H9 (cell line): ENCODE data around the gene NKAIN2. TPM values are rescaled to one million over a fixed set of nuclear protein-coding genes. Genes with fewer than 3 reads are reported as not detected.

Experiments used
- DNase-seq: peaks from one replicate; pipeline ENCODE4 v3.0.0-alpha.2; 2017
- H2AFZ ChIP-seq: one replicate; pipeline ENCODE4 v1.6.1; 2013; ENCODE audit warnings: mild to moderate bottlenecking, low read length, control low read depth, moderate library complexity
- H2AK5ac ChIP-seq: 2 replicates; pipeline ENCODE4 v1.6.1; 2013; ENCODE audit warnings: low read length, control low read depth, mixed read lengths; ENCODE audit not compliant: insufficient read length
- H2BK120ac ChIP-seq: one replicate; pipeline ENCODE4 v1.6.1; 2013; ENCODE audit warnings: low read depth, mild to moderate bottlenecking, low read length, control low read depth, inconsistent platforms; ENCODE audit not compliant: poor library complexity, severe bottlenecking
- H2BK12ac ChIP-seq: 2 replicates; pipeline ENCODE4 v1.6.1; 2013; ENCODE audit warnings: low read length, control low read depth, mixed read lengths, low read depth; ENCODE audit not compliant: insufficient read length
- H2BK15ac ChIP-seq: 2 replicates; pipeline ENCODE4 v1.6.1; 2013; ENCODE audit warnings: low read depth, low read length, control low read depth
- H2BK20ac ChIP-seq: one replicate; pipeline ENCODE4 v1.6.1; 2013; ENCODE audit warnings: low read depth, mild to moderate bottlenecking, low read length, control low read depth, inconsistent platforms; ENCODE audit not compliant: poor library complexity, severe bottlenecking
- H2BK5ac ChIP-seq: 2 replicates; pipeline ENCODE4 v1.6.1; 2013; ENCODE audit warnings: low read length, control low read depth, mixed read lengths; ENCODE audit not compliant: insufficient read length
- H3K14ac ChIP-seq: 2 replicates; pipeline ENCODE4 v1.6.1; 2013; ENCODE audit warnings: low read length, control low read depth; ENCODE audit not compliant: insufficient read depth
- H3K18ac ChIP-seq: 2 replicates; pipeline ENCODE4 v1.6.1; 2013; ENCODE audit warnings: low read depth, mild to moderate bottlenecking, mixed read lengths, low read length, control low read depth; ENCODE audit not compliant: insufficient read length
- H3K23ac ChIP-seq: 2 replicates; pipeline ENCODE4 v1.6.1; 2013; ENCODE audit warnings: low read length, control low read depth, mixed read lengths, low read depth; ENCODE audit not compliant: insufficient read length
- H3K23me2 ChIP-seq: 2 replicates; pipeline ENCODE4 v1.6.1; 2013; ENCODE audit warnings: low read depth, mild to moderate bottlenecking, mixed read lengths, low read length, control low read depth; ENCODE audit not compliant: insufficient read length, poor library complexity, severe bottlenecking
- H3K27ac ChIP-seq: 2 replicates; pipeline ENCODE4 v1.5.1; 2013; ENCODE audit warnings: low read length, control low read depth, mixed read lengths, low read depth; ENCODE audit not compliant: insufficient read length
- H3K27me3 ChIP-seq: 2 replicates; pipeline ENCODE4 v1.6.1; 2013; ENCODE audit warnings: low read length, control low read depth, inconsistent platforms; ENCODE audit not compliant: insufficient read depth
- H3K4ac ChIP-seq: 2 replicates; pipeline ENCODE4 v1.6.1; 2013; ENCODE audit warnings: low read depth, mild to moderate bottlenecking, control low read depth, inconsistent platforms, low read length, moderate library complexity
- H3K4me1 ChIP-seq: 2 replicates; pipeline ENCODE4 v1.6.1; 2013; ENCODE audit warnings: low read length, control low read depth, inconsistent platforms; ENCODE audit not compliant: insufficient read depth
- H3K4me2 ChIP-seq: 2 replicates; pipeline ENCODE4 v1.6.1; 2013; ENCODE audit warnings: low read length, control low read depth, mixed read lengths; ENCODE audit not compliant: insufficient read length, insufficient read depth
- H3K56ac ChIP-seq: 2 replicates; pipeline ENCODE4 v1.6.1; 2013; ENCODE audit warnings: low read depth, mild to moderate bottlenecking, mixed read lengths, low read length, control low read depth; ENCODE audit not compliant: insufficient read length
- H3K79me1 ChIP-seq: 2 replicates; pipeline ENCODE4 v1.6.1; 2013; ENCODE audit warnings: low read depth, mild to moderate bottlenecking, moderate library complexity, low read length, control low read depth, inconsistent platforms; ENCODE audit not compliant: insufficient read depth, poor library complexity, severe bottlenecking
- H3K79me2 ChIP-seq: 2 replicates; pipeline ENCODE4 v1.6.1; 2013; ENCODE audit warnings: low read length, control low read depth, inconsistent platforms; ENCODE audit not compliant: insufficient read depth
- H3K9ac ChIP-seq: 2 replicates; pipeline ENCODE4 v1.6.1; 2013; ENCODE audit warnings: low read length, control low read depth, mixed read lengths; ENCODE audit not compliant: insufficient read length; ENCODE audit errors: extremely low read depth
- H3K9me3 ChIP-seq: one replicate; pipeline ENCODE4 v1.6.1; 2013; ENCODE audit warnings: low read depth, low read length, inconsistent platforms; ENCODE audit not compliant: control insufficient read depth
- H3T11ph ChIP-seq: one replicate; pipeline ENCODE4 v1.6.1; 2013; ENCODE audit warnings: mild to moderate bottlenecking, low read length, control low read depth, inconsistent platforms
- H4K20me1 ChIP-seq: one replicate; pipeline ENCODE4 v1.6.1; 2013; ENCODE audit not compliant: control insufficient read depth, insufficient read length, insufficient read depth
- H4K5ac ChIP-seq: 2 replicates; pipeline ENCODE4 v1.6.1; 2013; ENCODE audit warnings: low read depth, mild to moderate bottlenecking, mixed read lengths, low read length, control low read depth; ENCODE audit not compliant: insufficient read length
- H4K8ac ChIP-seq: replicated peaks from 2 replicates; pipeline ENCODE4 v1.6.1; 2013; ENCODE audit warnings: low read length, control low read depth, mixed read lengths, low read depth; ENCODE audit not compliant: insufficient read length
- H4K91ac ChIP-seq: 2 replicates; pipeline ENCODE4 v1.6.1; 2013; ENCODE audit warnings: low read depth, mild to moderate bottlenecking, moderate library complexity, mixed read lengths, low read length, control low read depth; ENCODE audit not compliant: insufficient read length
- H3K27ac Mint-ChIP-seq, 3 experiments: 2 replicates in 2 of 3; 3 replicates in 1 of 3; pipeline ENCODE4 v1.8.0; 2020 to 2021; ENCODE audit warnings: mixed read lengths in 3 of 3, mild to moderate bottlenecking in 1 of 3, moderate library complexity in 1 of 3
- H3K27me3 Mint-ChIP-seq: 2 replicates; pipeline ENCODE4 v1.8.0; 2021; ENCODE audit warnings: low read depth, mild to moderate bottlenecking, moderate library complexity, mixed read lengths
- H3K36me3 Mint-ChIP-seq, 3 experiments: 2 replicates in 2 of 3; 3 replicates in 1 of 3; pipeline ENCODE4 v1.8.0; 2020 to 2021; ENCODE audit warnings: low read depth in 3 of 3, mixed read lengths in 3 of 3; ENCODE audit not compliant: insufficient read depth in 1 of 3
- H3K4me1 Mint-ChIP-seq, 2 experiments: 2 replicates each; pipeline ENCODE4 v1.8.0; 2020; ENCODE audit warnings: mixed read lengths in 2 of 2
- H3K4me3 Mint-ChIP-seq, 2 experiments: 2 replicates in 1 of 2; 3 replicates in 1 of 2; pipeline ENCODE4 v1.8.0; 2020 to 2021; ENCODE audit warnings: mild to moderate bottlenecking in 2 of 2, mixed read lengths in 2 of 2, moderate library complexity in 1 of 2
- H3K9me3 Mint-ChIP-seq, 2 experiments: 2 replicates in 1 of 2; 3 replicates in 1 of 2; pipeline ENCODE4 v1.8.0; 2020; ENCODE audit warnings: mild to moderate bottlenecking in 2 of 2, mixed read lengths in 2 of 2, moderate library complexity in 1 of 2
- WGBS: extraction: QIAGEN DNeasy Blood & Tissue Kit; methylation state at CpG from one replicate; pipeline ENCODE4 v1.1.7; 2013; ENCODE audit warnings: missing lambda C conversion rate, low lambda C conversion rate, mixed read lengths; ENCODE audit not compliant: insufficient read length; ENCODE audit errors: extremely low coverage; 5-methylcytosine and 5-hydroxymethylcytosine counted together
- total RNA-seq: library from RNA; stranded (reverse); gene quantifications from 2 replicates; pipeline ENCODE4 v1.2.1, GENCODE V29; 2021
- TF ChIP-seq, protein P1 (sequence below): fragments of 200-600 bp; sonication (generic); conservative IDR thresholded peaks from 3 replicates; pipeline ENCODE4 v1.8.0; 2021; ENCODE audit warnings: antibody characterized with exemption, mild to moderate bottlenecking

The NKAIN2 gene
- total RNA-seq, 1 experiment from 2014 or later, result 0.17 TPM

DNA sequence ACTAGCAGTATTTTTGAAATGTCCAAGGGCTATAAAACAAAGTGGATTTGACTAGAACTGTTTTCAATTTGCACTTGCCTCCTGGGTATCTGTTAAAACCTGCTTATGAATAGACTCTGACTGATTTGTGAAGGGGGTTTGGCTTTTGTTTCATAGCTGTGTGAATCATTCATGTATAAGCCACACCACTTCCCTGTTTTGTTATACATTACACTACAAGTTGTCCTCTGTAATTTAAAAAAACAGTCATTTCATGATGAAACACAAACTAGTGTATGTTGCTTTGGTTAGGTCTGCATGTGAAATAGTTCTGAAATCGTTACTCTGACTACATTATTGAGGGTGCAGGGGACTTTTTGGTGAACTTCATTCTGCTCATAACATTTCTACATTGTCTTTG lies 121.7 kb downstream of the NKAIN2 start:
- no peak overlapping the region for H2BK5ac ChIP-seq
- no peak overlapping the region for H3K18ac ChIP-seq
- Mint-ChIP-seq H3K27ac (no peak overlapping the region), H3K4me1 (no peaks in the 10 kb centered on the region), H3K36me3 (no peaks in the 10 kb centered on the region), H3K4me3 (no peak overlapping the region), H3K9me3 (no peaks in the 10 kb centered on the region), H3K27me3 (peaks cover 81% of the 10 kb centered on the region)
- no peak overlapping the region for H4K8ac ChIP-seq
- TF ChIP-seq, protein P1, sequence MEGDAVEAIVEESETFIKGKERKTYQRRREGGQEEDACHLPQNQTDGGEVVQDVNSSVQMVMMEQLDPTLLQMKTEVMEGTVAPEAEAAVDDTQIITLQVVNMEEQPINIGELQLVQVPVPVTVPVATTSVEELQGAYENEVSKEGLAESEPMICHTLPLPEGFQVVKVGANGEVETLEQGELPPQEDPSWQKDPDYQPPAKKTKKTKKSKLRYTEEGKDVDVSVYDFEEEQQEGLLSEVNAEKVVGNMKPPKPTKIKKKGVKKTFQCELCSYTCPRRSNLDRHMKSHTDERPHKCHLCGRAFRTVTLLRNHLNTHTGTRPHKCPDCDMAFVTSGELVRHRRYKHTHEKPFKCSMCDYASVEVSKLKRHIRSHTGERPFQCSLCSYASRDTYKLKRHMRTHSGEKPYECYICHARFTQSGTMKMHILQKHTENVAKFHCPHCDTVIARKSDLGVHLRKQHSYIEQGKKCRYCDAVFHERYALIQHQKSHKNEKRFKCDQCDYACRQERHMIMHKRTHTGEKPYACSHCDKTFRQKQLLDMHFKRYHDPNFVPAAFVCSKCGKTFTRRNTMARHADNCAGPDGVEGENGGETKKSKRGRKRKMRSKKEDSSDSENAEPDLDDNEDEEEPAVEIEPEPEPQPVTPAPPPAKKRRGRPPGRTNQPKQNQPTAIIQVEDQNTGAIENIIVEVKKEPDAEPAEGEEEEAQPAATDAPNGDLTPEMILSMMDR, result no peak
- no peak overlapping the region for H3T11ph ChIP-seq
- H3K56ac ChIP-seq, result no peak overlapping the region
- H3K14ac ChIP-seq, result no peak overlapping the region
- no peaks in the 10 kb centered on the region for H3K79me2 ChIP-seq
- H3K9me3 ChIP-seq, result no peaks in the 10 kb centered on the region
- no peak overlapping the region for H3K23ac ChIP-seq
- no peak overlapping the region for H2BK120ac ChIP-seq
- H3K4me1 ChIP-seq, result no peaks in the 10 kb centered on the region
- H2BK12ac ChIP-seq, result no peak overlapping the region
- no peak overlapping the region for H4K5ac ChIP-seq
- no peak overlapping the region for H2AFZ ChIP-seq
- no peaks in the 10 kb centered on the region for H3K79me1 ChIP-seq
- H3K27ac ChIP-seq, result no peak overlapping the region
- no peak overlapping the region for H2AK5ac ChIP-seq
- H4K91ac ChIP-seq, result no peak overlapping the region
- H3K27me3 ChIP-seq, result peaks cover 4% of the 10 kb centered on the region; the same call in 1 of the 2 replicates
- WGBS, result no CpG with 5 or more reads among the region's 1 CpG
- H3K23me2 ChIP-seq, result no peaks in the 10 kb centered on the region
- H2BK20ac ChIP-seq, result no peak overlapping the region
- H4K20me1 ChIP-seq, result no peaks in the 10 kb centered on the region
- no peak for DNase-seq
- no peak overlapping the region for H3K9ac ChIP-seq
- no peak overlapping the region for H3K4me2 ChIP-seq
- no peak overlapping the region for H2BK15ac ChIP-seq
- H3K4ac ChIP-seq, result no peak overlapping the region
